GM12892 (cell line): ENCODE data around the gene ABHD4.
"Not testable (repeated sequence)": the region's sequence is repeated elsewhere in the genome, so short reads cannot be mapped to it uniquely, and the experiment has no call there.

ENCODE experiments used
- DNase-seq: peaks from one replicate; pipeline ENCODE4 v3.0.0; 2011; ENCODE audit not compliant: insufficient read length
- FAIRE-seq: peaks from 2 replicates; lab custom pipeline; 2011; peaks lifted over from hg19 to GRCh38; lab: Jason Lieb, UNC
- POLR2A ChIP-seq: IDR thresholded peaks from 2 replicates; pipeline ENCODE4 v1.6.1; 2011; ENCODE audit warnings: low read depth, low read length, control low read depth
- POLR2AphosphoS5 ChIP-seq: IDR thresholded peaks from 2 replicates; pipeline ENCODE4 v1.6.1; 2011; ENCODE audit warnings: low read depth, low read length, control low read depth
- TAF1 ChIP-seq: IDR thresholded peaks from 2 replicates; pipeline ENCODE4 v1.6.1; 2011; ENCODE audit warnings: low read depth, mild to moderate bottlenecking, control low read depth, low read length, borderline replicate concordance

ABHD4 gene

DNA sequence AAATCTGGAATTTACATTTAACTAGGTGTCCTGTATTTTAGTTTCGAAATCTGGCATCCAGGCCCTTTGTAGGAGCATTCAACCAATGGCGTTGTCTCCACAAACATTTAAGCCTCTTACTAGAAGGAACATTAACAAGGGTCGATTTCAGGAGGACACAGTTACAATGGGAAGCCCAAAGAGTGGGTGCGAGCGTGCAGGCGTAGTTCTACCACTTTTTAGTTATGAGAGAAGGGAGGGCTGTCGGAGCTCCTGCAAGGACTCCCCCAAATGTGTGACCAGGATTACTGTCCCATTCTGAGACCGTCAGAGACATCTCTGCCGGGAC is 365 bp upstream of the ABHD4 start:
- TF ChIP-seq TAF1 = no peak
- FAIRE-seq (no peak), DNase-seq (no peak)

DNA sequence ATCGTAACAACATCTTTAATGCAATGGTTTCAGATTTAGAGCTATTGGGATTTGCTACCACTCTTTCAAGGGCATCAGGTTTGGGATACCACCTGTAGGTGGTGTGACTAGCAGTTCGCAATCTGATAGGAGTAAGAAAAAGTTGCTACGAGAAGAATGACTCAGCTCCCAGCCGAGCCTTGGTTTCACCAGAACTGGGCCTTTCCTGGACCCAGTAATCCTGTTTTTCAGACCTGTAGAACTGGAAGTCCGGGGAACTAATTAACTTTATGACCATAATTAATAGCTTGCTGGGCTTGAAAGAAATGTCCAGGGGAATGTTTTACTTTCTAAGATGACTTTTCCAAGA is 770 bp downstream of the ABHD4 start:
- DNase-seq (peak; percentile 38), FAIRE-seq (no peak)
- TF ChIP-seq POLR2AphosphoS5 = no peak
- no peak for TF ChIP-seq TAF1
- no peak for TF ChIP-seq POLR2A

DNA sequence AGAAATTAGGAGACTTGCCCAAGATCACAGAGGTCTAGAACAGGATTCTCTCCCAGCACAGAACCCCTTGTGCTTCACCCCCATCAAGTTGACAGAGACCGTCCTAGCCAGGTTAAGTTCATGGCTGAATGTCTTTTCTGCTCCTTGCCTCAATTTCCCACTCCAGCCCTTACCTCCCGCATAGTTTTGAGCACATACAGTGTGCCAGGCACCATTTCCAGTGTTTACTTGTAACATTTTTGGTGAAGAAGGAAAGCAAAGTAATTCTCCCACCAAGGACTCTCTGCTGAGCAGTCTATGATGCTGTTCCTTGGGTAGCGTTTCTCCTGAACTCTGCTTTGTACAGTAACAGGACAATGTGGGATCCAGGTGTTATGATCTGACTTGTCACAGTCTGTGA is 1.2 kb downstream of the ABHD4 start:
- FAIRE-seq (no peak), DNase-seq (no peak)
- TF ChIP-seq POLR2AphosphoS5 = no peak
- TF ChIP-seq POLR2A = no peak
- no peak for TF ChIP-seq TAF1

GRCh38 chr14:22600027-22600426 is 1.9 kb downstream of the ABHD4 start:
- TF ChIP-seq TAF1 (no peak), POLR2A (no peak), POLR2AphosphoS5 (no peak)
- FAIRE-seq (no peak), DNase-seq (no peak)

DNA sequence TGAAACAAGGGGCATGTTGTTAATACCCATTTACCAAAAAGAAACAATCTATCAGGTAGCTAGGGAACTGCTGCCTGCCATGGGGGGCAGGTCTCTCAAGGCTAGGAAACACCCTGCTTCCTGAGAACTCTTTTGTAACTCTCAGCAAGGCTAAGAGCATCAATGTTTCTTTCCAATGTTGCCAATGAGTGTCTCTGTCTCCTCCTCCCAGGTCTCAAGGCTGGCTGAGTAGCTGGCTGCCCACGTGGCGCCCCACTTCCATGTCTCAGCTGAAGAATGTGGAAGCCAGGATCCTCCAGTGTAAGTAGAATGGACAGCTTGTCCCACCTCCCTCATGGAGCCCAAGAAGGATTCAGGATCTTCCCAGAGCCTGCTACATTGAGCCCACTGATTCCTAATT is 3.4 kb downstream of the ABHD4 start:
- no peak for DNase-seq
- no peak for TF ChIP-seq TAF1
- TF ChIP-seq POLR2A = no peak
- TF ChIP-seq POLR2AphosphoS5 = no peak
- FAIRE-seq = no peak

DNA sequence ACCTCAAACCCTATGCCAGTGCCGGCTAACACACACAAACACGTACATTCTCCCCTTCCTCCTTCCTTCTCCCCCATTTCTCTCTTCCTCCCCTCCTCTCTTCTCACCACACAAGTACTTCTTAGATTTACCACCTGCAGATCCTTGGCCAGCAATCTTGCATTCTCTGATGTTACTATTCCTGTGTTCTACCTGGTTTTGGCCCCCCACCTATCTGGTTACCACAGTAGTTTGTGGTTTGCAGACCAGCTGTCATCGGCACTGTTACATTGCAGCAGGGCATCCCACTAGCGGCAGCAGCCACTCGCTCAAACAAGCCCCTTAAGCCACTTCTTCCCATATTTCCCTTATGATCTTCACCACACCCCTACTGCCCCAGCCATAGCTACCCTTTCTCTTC is 3.9 kb downstream of the ABHD4 start:
- TF ChIP-seq TAF1 (no peak), POLR2A (no peak), POLR2AphosphoS5 (no peak)
- no peak for DNase-seq
- FAIRE-seq = no peak

- TF ChIP-seq TAF1 (no peak), POLR2A (no peak), POLR2AphosphoS5 (no peak)
- FAIRE-seq (no peak), DNase-seq (no peak)
Measured at GRCh38 chr14:22602862-22603261, 4.8 kb downstream of the ABHD4 start.

DNA sequence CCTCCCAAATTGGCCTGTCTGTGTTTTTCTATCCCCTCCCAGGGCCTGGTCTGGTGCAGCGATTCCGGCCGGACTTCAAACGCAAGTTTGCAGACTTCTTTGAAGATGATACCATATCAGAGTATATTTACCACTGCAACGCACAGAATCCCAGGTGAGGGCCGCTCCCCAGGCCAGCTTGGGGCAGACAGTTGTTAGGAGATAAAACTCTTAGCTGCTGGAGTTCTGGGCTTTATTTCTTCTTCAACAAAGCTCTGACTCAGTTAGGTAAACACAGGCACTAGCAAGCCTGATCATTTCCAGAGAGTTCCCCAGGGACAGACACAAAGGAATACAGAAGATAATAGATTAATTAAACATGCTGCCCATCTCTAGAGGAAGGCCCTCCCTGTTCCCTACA is 8.3 kb downstream of the ABHD4 start:
- TF ChIP-seq POLR2A (no peak), POLR2AphosphoS5 (no peak), TAF1 (no peak)
- no peak for FAIRE-seq
- no peak for DNase-seq

GRCh38 chr14:22607291-22607690 is 9.2 kb downstream of the ABHD4 start:
- no peak for FAIRE-seq
- DNase-seq = no peak
- TF ChIP-seq TAF1 = no peak
- no peak for TF ChIP-seq POLR2AphosphoS5
- TF ChIP-seq POLR2A = no peak

DNA sequence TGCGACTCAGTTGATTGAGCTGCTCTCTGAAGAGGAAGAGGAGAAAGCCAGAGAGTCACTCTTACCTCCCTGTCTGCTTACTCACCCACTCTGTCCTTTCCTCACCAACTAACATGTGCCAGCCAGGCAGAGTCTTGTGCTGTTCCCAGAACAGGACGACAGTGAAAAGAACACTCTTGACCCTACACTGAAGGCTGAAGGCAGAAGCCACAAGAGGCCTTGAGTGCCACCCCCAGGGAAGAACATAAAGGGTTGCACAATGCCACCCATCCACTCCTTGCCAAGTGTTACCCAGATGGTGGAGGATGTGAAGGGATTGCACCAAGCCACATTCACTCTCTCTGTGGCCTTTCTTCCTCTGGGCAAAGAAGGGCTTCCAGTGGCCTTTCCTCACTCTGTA is 12.8 kb downstream of the ABHD4 start:
- TF ChIP-seq TAF1 (no peak), POLR2A (no peak), POLR2AphosphoS5 (no peak)
- no peak for FAIRE-seq
- no peak for DNase-seq

- DNase-seq = no peak
- no peak for TF ChIP-seq POLR2A
- TF ChIP-seq POLR2AphosphoS5 = no peak
- TF ChIP-seq TAF1 = no peak
- FAIRE-seq = no peak
Measured at GRCh38 chr14:22613106-22613695, 15.1 kb downstream of the ABHD4 start.

- DNase-seq = no peak
- no peak for FAIRE-seq
- no peak for TF ChIP-seq POLR2A
Measured at GRCh38 chr14:22613736-22614239, 15.7 kb downstream of the ABHD4 start.

GRCh38 chr14:22614240-22614799 is 16.2 kb downstream of the ABHD4 start:
- TF ChIP-seq POLR2AphosphoS5 = no peak
- TF ChIP-seq TAF1 = no peak
- TF ChIP-seq POLR2A = no peak
- DNase-seq = no peak
- FAIRE-seq = no peak

GRCh38 chr14:22615765-22616164 is 17.7 kb downstream of the ABHD4 start:
- DNase-seq, FAIRE-seq: not testable (repeated sequence)
